HG02610 (cell line): ENCODE data around the gene PLCL1.
A peak's percentile ranks its signal among the peaks of the same experiment; 100 is the strongest.
"Not testable (repeated sequence)": the region's sequence is repeated elsewhere in the genome, so short reads cannot be mapped to it uniquely, and the experiment has no call there.

Source experiments
- ATAC-seq: cut with Tn5 transposase; IDR thresholded peaks from one replicate; pipeline ENCODE4 v1.9.1; 2021; ENCODE audit warnings: mild to moderate bottlenecking, moderate library complexity; ENCODE audit not compliant: unreplicated experiment

PLCL1 gene

DNA sequence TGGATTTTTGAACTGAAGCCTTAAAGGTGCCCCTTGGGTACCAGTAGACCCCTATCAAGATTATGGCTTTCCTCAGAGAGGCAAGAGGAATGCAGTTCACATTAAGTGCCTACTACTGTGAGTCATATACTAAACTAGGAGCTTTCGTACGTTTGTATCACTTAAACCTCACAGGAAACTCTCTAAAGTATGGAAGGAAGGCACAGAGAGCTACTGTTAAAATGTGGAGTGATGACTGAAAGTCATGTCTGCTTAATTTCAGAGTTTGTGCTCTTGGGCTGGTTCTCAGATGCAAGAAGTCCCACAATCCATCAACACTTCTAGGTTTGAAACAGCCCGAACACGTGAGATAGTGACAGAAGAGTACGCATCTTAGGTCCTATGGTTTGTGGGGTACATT, 4.7 kb downstream of the PLCL1 start:
- ATAC-seq, result no peak

DNA sequence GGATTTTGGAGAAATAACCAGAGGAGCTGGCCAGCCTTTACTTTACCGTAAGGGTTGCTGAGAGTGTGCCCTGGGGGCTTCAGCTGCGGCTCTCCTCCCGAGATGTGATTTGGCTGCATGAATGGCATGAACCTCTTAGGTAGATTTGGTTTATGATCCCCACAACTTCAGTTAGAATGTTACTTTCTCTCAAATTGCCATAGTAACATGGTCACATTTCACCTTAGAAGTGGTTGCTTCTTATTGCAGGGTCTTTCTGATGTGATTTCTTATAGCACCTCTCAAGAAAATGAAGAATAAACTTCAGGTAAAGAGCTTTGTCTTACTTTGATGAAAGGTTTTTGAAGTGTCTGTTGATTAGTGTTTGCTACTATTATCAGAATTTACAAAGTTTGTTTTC, 5.6 kb downstream of the PLCL1 start:
- ATAC-seq, result no peak

GRCh38 chr2:197810491-197810890, 6.1 kb downstream of the PLCL1 start:
- ATAC-seq, result no peak

DNA sequence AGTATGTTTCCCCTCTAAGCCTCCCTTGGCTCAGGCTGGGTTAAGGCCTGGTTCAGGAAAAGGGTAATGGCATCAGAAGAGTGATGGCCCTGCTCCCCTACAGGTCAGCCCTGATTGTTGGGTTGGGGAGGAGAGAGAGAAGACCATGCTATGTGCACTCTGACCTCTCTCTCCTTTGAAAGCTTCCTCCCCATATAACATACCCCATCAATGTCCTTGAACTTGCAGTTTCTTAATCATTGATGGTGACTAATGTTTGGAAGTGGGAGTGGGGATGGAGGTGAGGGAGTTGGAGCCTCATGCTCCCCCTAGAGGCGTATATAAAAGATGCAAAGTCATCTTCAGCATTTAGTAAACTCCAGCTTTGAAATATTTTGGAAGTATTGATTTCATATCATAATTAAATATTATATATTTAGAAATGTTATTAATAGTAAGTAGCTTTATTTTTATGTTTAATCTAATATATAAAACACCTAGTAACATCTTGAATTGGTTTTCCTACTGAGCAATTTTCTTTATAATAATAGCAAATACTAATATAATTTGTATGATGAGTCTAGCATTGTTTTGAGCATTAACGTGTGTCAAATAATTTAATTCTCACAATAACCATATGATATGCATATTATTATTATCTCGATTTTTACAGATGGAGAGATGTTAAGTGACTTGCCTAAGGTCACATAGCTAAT, 8.8 kb downstream of the PLCL1 start:
- no peak for ATAC-seq

DNA sequence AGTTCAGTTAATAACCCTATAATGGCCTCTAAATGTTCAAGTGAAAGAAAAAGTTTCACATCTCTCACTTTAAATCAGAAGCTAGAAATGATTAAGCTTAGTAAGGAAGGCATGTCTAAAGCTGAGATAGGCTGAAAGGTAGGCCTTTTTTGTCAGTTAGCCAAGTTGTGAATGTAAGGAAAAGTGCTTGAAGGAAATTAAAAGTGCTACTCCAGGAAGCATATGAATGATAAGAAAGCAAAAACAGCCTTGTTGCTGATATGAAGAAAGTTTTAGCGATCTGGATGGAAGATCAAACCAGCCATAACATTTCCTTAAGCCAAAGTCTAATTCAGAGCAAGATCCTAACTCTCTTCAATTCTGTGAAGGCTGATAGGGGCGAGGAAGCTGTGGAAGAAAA, 10.1 kb downstream of the PLCL1 start:
- no peak for ATAC-seq

DNA sequence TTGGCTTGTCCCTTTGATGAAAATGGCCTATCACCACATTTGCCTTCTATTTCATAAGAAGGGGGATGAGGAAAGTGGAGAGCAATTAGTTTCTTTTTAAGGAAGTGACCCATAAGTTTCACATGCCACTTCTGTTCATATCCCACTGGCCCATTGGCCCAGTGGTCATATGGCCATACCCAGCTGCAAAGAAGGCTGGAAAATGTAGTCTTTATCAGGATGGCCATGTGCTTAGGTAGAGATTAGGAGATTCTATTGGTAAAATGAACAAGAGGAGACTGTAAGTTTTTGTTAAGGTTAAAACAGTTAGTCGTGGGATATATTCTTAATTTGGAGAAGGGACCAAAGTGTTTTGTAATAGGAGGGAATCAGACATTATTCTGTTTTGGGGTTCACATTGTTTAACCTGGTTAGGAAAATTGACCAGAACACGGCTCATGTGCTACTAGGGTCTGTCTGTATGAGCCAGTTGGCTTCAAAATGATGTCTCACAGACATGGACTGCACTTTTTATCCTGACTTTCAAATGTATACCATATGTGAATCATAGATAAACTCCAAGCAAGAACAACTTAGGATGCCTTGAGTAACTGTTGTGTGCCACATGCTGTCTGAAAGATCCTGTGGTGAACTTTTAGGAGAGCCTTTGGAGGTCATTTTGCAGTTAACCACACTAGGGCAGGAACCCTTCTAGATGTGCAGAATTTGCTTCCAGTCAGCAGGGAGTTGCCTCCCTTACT, 17.3 kb downstream of the PLCL1 start:
- ATAC-seq, result no peak

DNA sequence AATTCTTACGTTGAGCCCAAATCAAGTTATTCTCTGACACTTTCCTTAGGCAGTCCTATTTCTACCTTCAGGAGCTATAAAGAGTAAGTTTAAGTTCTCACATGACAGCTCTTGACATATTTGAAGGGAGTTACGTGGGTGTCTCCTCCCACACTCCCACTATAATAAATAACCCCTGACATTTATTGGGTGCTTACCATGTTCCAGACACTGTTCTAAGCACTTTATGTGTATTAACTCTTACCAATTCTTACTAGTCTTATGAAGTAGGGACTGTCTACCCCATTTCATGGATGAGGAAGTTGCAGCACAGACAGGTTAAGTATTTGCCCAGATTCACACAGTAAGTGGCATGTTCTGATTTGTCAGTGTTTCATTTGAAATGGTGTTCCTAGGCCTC, 17.9 kb downstream of the PLCL1 start:
- ATAC-seq, result no peak

DNA sequence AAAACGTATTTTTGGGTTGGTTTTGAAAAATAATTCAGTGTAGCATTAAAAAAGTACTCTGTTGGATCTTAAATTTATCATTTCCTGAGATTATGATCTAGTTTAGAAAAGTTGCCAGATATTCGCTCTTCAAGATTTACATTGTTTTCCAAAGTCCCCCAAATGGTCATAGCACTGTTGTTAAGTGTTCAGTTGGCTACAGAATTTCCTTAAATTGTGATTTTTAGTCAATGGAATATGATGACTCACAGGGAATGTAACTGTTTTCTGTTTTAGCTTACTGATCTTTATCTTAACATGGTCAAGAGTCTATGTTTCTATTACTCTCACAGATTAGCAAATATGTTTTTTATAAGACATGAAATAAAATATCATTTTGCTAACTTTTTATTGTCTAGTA, 23.2 kb downstream of the PLCL1 start:
- ATAC-seq, result no peak

GRCh38 chr2:197828464-197829135, 24.2 kb downstream of the PLCL1 start:
- no peak for ATAC-seq

GRCh38 chr2:197834771-197835170, 30.4 kb downstream of the PLCL1 start:
- ATAC-seq, result not testable (repeated sequence)

DNA sequence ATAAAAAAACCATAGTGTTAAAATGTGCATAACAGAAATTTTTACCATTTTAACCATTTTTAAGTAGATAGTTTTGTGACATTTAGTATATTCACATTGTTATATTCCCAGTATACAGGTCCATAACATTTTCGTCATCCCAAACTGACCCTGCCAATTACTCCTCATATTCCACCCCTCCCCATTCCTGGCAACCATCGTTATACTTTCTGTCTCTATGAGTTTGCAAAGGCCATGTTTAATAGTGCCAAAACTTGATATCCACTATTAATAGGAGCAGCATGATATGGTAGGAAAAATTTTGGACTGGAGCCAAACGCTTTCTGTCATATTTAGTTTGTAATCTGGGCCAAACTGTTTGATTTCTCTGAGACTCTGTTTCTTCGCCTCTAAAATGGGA, 30.9 kb downstream of the PLCL1 start:
- ATAC-seq, result no peak

- peak; percentile 99 for ATAC-seq
Measured at GRCh38 chr2:197838036-197838435, 33.6 kb downstream of the PLCL1 start.

- peak; percentile 3 for ATAC-seq
Measured at GRCh38 chr2:197838579-197838978, 34.2 kb downstream of the PLCL1 start.

GRCh38 chr2:197839327-197839726, 34.9 kb downstream of the PLCL1 start:
- no peak for ATAC-seq

DNA sequence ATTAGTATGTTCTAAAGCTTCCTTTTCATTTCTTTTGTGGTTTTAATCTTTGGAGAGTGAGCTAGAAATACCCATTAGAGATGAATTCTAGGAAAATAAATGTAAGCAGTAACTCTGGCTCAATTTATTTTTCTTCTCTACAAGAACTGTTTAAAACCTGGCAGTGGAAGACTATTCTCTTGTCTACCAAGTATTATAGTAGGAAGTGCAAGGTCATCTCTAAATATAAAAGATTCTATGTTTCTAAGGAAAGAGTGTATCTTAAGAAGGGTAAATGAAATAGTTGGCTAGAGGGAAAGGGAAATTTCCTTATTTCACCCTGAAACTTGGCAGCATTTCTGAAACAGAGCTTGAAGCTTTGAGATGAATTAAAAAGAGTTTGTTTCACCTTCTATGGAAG, 35.5 kb downstream of the PLCL1 start:
- no peak for ATAC-seq

DNA sequence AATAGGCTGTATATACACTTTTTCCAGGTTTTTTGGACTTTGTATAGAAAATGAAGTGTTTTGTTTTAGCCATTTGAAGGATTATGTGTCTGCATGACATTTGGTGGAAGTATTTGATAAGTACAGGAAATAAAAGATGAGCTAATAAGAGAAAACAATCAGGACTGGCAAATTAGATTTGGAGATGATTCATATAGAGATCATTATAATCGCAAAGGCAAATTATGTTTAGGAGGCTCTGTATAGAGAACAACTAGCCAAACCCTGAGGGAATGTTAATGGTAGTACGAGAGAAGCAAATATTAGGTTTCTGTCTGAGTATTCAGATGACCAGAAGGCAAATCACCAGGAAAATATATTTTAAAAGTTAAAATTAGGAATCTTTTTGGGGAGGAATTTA, 41.7 kb downstream of the PLCL1 start:
- ATAC-seq, result no peak

DNA sequence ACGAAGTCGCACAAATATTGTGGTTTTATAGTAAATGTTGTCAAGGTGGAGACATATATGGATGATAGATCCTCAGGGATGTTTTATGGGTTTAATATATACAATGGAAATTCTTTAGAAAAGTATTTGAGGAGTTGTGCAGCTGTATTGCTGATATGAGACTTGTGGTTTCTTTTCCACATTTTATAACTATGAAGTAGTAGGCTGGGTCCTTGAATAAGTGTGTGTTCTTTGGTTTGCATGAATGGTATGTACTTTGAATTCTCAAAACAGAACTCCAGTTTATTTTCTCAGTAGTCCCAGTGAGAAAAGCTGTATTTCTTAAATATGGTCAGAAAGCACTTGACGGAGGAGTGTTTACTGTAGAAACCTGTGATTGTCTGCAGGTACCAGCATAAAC, 42.4 kb downstream of the PLCL1 start:
- no peak for ATAC-seq

- ATAC-seq, result no peak
Measured at GRCh38 chr2:197847651-197848401, 43.4 kb downstream of the PLCL1 start.

DNA sequence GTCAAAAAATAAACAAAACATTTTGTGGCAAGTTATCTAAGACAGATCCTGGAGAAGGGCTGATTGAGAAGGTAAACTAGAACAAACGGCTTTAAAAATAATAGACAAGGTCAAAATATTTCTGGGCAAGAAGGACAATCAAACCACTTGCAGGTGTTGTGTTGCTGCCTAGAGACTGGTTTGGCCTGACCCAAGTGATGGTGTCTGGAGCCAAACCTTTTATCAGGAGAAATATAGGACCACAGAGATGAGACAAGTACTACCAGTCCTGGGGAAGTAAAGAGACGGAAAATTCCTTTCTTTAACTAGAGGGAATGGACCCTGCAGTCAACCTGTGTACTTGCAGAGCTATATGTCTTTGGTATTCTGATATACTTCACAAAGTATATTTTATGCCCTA, 44.2 kb downstream of the PLCL1 start:
- no peak for ATAC-seq

GRCh38 chr2:197850882-197851450, 46.6 kb downstream of the PLCL1 start:
- ATAC-seq, result no peak

GRCh38 chr2:197851451-197851850, 47.1 kb downstream of the PLCL1 start:
- ATAC-seq, result no peak
